IMR-90 (cell line): ENCODE data around the gene BCKDK.

ENCODE experiments used
- CEBPB ChIP-seq: IDR thresholded peaks from 2 replicates; pipeline ENCODE4 v1.6.1; 2012; ENCODE audit warnings: low read depth, low read length, improper control_type of control experiment
- CTCF ChIP-seq: conservative IDR thresholded peaks from 2 replicates; pipeline ENCODE4 v1.5.1; 2012; ENCODE audit warnings: mild to moderate bottlenecking, low read depth, low read length, improper control_type of control experiment
- MAFK ChIP-seq: IDR thresholded peaks from 2 replicates; pipeline ENCODE4 v1.6.1; 2012; ENCODE audit warnings: low read depth, low read length, improper control_type of control experiment
- POLR2A ChIP-seq: IDR thresholded peaks from 2 replicates; pipeline ENCODE4 v1.6.1; 2012; ENCODE audit warnings: mild to moderate bottlenecking, low read depth, low read length

DNA sequence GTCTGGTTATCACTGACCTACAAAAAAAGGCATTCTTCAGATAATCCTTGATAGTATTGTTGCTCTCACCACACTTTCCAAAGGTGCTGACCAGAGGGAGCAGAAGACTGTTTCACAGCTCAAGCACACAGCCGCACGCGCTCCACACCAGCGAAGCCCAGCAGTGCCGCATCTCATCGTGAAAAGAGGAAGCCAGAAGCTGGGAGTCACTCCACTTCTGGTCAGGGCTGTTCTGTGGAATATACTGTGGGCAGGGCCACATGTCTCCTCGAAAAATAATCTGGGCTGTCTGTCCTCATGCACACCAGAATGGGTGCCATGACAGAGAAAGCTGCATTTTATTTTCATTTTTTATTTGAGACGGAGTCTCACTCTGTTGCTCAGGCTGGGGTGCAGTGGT lies 49.0 kb downstream of the BCKDK start:
- TF ChIP-seq CTCF: no peak
- TF ChIP-seq CEBPB: no peak
- no peak for TF ChIP-seq POLR2A
- no peak for TF ChIP-seq MAFK
